A673 (cell line): ENCODE data around the gene MYRIP. TPM values are rescaled to one million over a fixed set of nuclear protein-coding genes. Genes with fewer than 3 reads are reported as not detected.

Experiments used
- BruUV-seq: library from RNA; stranded (reverse); fragments of 400-500 nt; replicated peaks from 2 replicates; lab custom pipeline; 2021; lab: Mats Ljungman, UMichigan
- CTCF ChIA-PET: fragments of 300-600 bp; sonication (Branson Sonifier 250); formaldehyde crosslinking; loops from one replicate; lab custom pipeline; 2022; ENCODE audit warnings: antibody characterized with exemption; lab: Charles Lee
- POLR2A ChIA-PET: fragments of 300-600 bp; sonication (Branson Sonifier 250); formaldehyde crosslinking; loops from one replicate; lab custom pipeline; 2022; ENCODE audit warnings: antibody characterized with exemption; ENCODE audit not compliant: low non-redundant PET; lab: Charles Lee
- DNase-seq: peaks from one replicate; pipeline ENCODE4 v3.0.0-alpha.2; 2015; ENCODE audit warnings: low spot score
- H3K27ac ChIP-seq: fragments of 200-600 bp; sonication (generic); 2 replicates; pipeline ENCODE4 v1.5.1; 2016; ENCODE audit warnings: mixed run types, low read depth, mild to moderate bottlenecking, mixed read lengths, antibody characterized with exemption, low read length; ENCODE audit not compliant: poor library complexity, severe bottlenecking
- H3K27me3 ChIP-seq: fragments of 200-600 bp; sonication (generic); replicated peaks from 2 replicates; pipeline ENCODE4 v1.6.1; 2017; ENCODE audit warnings: mixed run types, low read depth, mild to moderate bottlenecking, mixed read lengths, antibody characterized with exemption, low read length; ENCODE audit not compliant: insufficient read depth, poor library complexity
- H3K36me3 ChIP-seq: fragments of 200-600 bp; sonication (generic); 2 replicates; pipeline ENCODE4 v1.6.1; 2016; ENCODE audit warnings: mixed run types, mild to moderate bottlenecking, mixed read lengths, antibody characterized with exemption, low read length; ENCODE audit not compliant: insufficient read depth, poor library complexity, severe bottlenecking
- H3K4me1 ChIP-seq: fragments of 200-600 bp; sonication (generic); 2 replicates; pipeline ENCODE4 v1.6.1; 2017; ENCODE audit warnings: mixed run types, mild to moderate bottlenecking, mixed read lengths, antibody characterized with exemption, low read length; ENCODE audit not compliant: insufficient read depth, poor library complexity, severe bottlenecking
- H3K4me3 ChIP-seq: fragments of 200-600 bp; sonication (generic); 2 replicates; pipeline ENCODE4 v1.5.1; 2016; ENCODE audit warnings: low read depth, mixed run types, mild to moderate bottlenecking, mixed read lengths, low read length; ENCODE audit not compliant: poor library complexity, severe bottlenecking
- H3K9me3 ChIP-seq: fragments of 200-600 bp; sonication (generic); 2 replicates; pipeline ENCODE4 v1.6.1; 2016; ENCODE audit warnings: mixed run types, low read depth, mild to moderate bottlenecking, mixed read lengths, antibody characterized with exemption, low read length; ENCODE audit not compliant: poor library complexity, severe bottlenecking
- CTCF ChIP-seq: fragments of 300-800, 200-600 bp; sonication (generic); conservative IDR thresholded peaks from 2 replicates; pipeline ENCODE4 v1.5.1; 2017; ENCODE audit warnings: low read depth, mild to moderate bottlenecking, antibody characterized with exemption, low read length, moderate library complexity, mixed read lengths
- EZH2 ChIP-seq: fragments of 200-600 bp; sonication (generic); IDR thresholded peaks from 2 replicates; pipeline ENCODE4 v1.6.1; 2017; ENCODE audit warnings: borderline replicate concordance, low read depth, mild to moderate bottlenecking, mixed read lengths, antibody characterized with exemption, low read length; ENCODE audit not compliant: poor library complexity, severe bottlenecking
- intact Hi-C: fragments of 100-400 bp; cut with micrococcal nuclease; formaldehyde crosslinking; loops from one replicate; pipeline ENCODE4 v1.10.0; 2022; ENCODE audit not compliant: unreplicated experiment
- total RNA-seq: library from RNA; stranded (reverse); gene quantifications from 2 replicates; pipeline ENCODE4 v1.2.3, GENCODE V29; 2021

Gene MYRIP
- total RNA-seq, 1 experiment from 2014 or later = not detected

- Histone ChIP-seq H3K27me3 (no peaks in the 10 kb centered on the region), H3K36me3 (no peaks in the 10 kb centered on the region), H3K27ac (no peak overlapping the region), H3K9me3 (no peaks in the 10 kb centered on the region), H3K4me3 (no peak overlapping the region), H3K4me1 (no peaks in the 10 kb centered on the region)
- ChIA-PET CTCF (no interaction called here), POLR2A (no interaction called here)
- BruUV-seq = no TSS peak
- DNase-seq = no peak
- TF ChIP-seq EZH2 = no peak
- TF ChIP-seq CTCF = no peak
- intact Hi-C loops = no loop called here
These were observed 40.7 kb downstream of the MYRIP start for GRCh38 chr3:39849992-39850715.

GRCh38 chr3:39850716-39851032, 41.3 kb downstream of the MYRIP start:
- BruUV-seq = no TSS peak
- CTCF ChIA-PET = no interaction called here
- Histone ChIP-seq H3K4me1 (no peaks in the 10 kb centered on the region), H3K27me3 (no peaks in the 10 kb centered on the region), H3K4me3 (no peak overlapping the region), H3K27ac (no peak overlapping the region), H3K9me3 (no peaks in the 10 kb centered on the region), H3K36me3 (no peaks in the 10 kb centered on the region)
- POLR2A ChIA-PET = no interaction called here
- DNase-seq = no peak
- intact Hi-C loops = no loop called here
- TF ChIP-seq CTCF (no peak), EZH2 (no peak)

GRCh38 chr3:39855517-39855916, 46.1 kb downstream of the MYRIP start:
- no peak for TF ChIP-seq CTCF
- no peak for TF ChIP-seq EZH2
- intact Hi-C loops = no loop called here
- no TSS peak for BruUV-seq
- CTCF ChIA-PET = no interaction called here
- H3K4me1 ChIP-seq = no peaks in the 10 kb centered on the region
- no peaks in the 10 kb centered on the region for H3K9me3 ChIP-seq
- H3K27ac ChIP-seq = no peak overlapping the region
- POLR2A ChIA-PET = no interaction called here
- H3K27me3 ChIP-seq = no peaks in the 10 kb centered on the region
- no peak for DNase-seq
- H3K4me3 ChIP-seq = no peak overlapping the region
- no peaks in the 10 kb centered on the region for H3K36me3 ChIP-seq
